Cortex of kidney (tissue), 1 donor: Measurements from ENCODE around the gene LIX1L.

ENCODE experiments used
- DNase-seq: peaks from one replicate; lab custom pipeline; 2025; lab: John Stamatoyannopoulos, UW

Gene LIX1L

GRCh38 chr1:145957443-145958319, at the start of gene LIX1L:
TSS of gene LIX1L (minus strand) at chr1:145958017. CDS start at chr1:145957927, 90 bp downstream.
- no peak for DNase-seq

GRCh38 chr1:146001709-146002108, 43.9 kb upstream of the LIX1L start:
- no peak for DNase-seq

- DNase-seq: no peak
Observed at GRCh38 chr1:145999321-146000024, 41.7 kb upstream of the LIX1L start.

GRCh38 chr1:145997718-145998023, 39.9 kb upstream of the LIX1L start:
- no peak for DNase-seq

GRCh38 chr1:145997016-145997717, 39.4 kb upstream of the LIX1L start:
- DNase-seq: no peak

GRCh38 chr1:145996433-145997015, 38.7 kb upstream of the LIX1L start, which contains the start of gene TXNIP:
TSS of gene TXNIP (minus strand) at chr1:145996579. CDS start at chr1:145996266, 313 bp downstream.
- DNase-seq: peak; percentile 40

- DNase-seq: no peak
Observed at GRCh38 chr1:145995964-145996432, 38.2 kb upstream of the LIX1L start.

GRCh38 chr1:145995148-145995881, 37.5 kb upstream of the LIX1L start:
- DNase-seq: no peak

GRCh38 chr1:145994391-145995120, 36.7 kb upstream of the LIX1L start:
- DNase-seq: no peak

GRCh38 chr1:145993618-145994390, 36.0 kb upstream of the LIX1L start:
- no peak for DNase-seq

GRCh38 chr1:145992958-145993617, 35.3 kb upstream of the LIX1L start:
- no peak for DNase-seq

GRCh38 chr1:145992502-145992936, 34.7 kb upstream of the LIX1L start:
- DNase-seq: no peak

- no peak for DNase-seq
Observed at GRCh38 chr1:145991735-145992412, 34.1 kb upstream of the LIX1L start.

- DNase-seq: no peak
Observed at GRCh38 chr1:145990249-145990855, 32.5 kb upstream of the LIX1L start.

- DNase-seq: no peak
Observed at GRCh38 chr1:145988773-145989172, 31.0 kb upstream of the LIX1L start.

- no peak for DNase-seq
Observed at GRCh38 chr1:145987926-145988325, 30.1 kb upstream of the LIX1L start.

GRCh38 chr1:145986551-145986950, 28.7 kb upstream of the LIX1L start:
- no peak for DNase-seq
